ENCODE results near the gene ST6GALNAC2.

ST6GALNAC2 gene

GRCh38 chr17:76547642-76548202, 37.9 kb downstream of the ST6GALNAC2 start:
- H3K4me3 ChIP-seq (ENCODE audit: low read depth, low read length) = no peak overlapping the region

GRCh38 chr17:76547183-76547641, 38.4 kb downstream of the ST6GALNAC2 start:
- H3K4me3 ChIP-seq (ENCODE audit: low read depth, low read length) = no peak overlapping the region
- TF ChIP-seq, protein P1, sequence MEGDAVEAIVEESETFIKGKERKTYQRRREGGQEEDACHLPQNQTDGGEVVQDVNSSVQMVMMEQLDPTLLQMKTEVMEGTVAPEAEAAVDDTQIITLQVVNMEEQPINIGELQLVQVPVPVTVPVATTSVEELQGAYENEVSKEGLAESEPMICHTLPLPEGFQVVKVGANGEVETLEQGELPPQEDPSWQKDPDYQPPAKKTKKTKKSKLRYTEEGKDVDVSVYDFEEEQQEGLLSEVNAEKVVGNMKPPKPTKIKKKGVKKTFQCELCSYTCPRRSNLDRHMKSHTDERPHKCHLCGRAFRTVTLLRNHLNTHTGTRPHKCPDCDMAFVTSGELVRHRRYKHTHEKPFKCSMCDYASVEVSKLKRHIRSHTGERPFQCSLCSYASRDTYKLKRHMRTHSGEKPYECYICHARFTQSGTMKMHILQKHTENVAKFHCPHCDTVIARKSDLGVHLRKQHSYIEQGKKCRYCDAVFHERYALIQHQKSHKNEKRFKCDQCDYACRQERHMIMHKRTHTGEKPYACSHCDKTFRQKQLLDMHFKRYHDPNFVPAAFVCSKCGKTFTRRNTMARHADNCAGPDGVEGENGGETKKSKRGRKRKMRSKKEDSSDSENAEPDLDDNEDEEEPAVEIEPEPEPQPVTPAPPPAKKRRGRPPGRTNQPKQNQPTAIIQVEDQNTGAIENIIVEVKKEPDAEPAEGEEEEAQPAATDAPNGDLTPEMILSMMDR (IDR thresholded peaks at IDR 0.05; ENCODE audit: borderline replicate concordance, insufficient read depth, low read depth, low read length) = peak; percentile 73

More at GRCh38 chr17:76547642-76548202, 37.9 kb downstream of the ST6GALNAC2 start:
- TF ChIP-seq, protein P1 (IDR thresholded peaks at IDR 0.05; ENCODE audit: borderline replicate concordance, insufficient read depth, low read depth, low read length) = no peak

- no peak overlapping the region for H3K4me3 ChIP-seq (ENCODE audit: low read depth, low read length)
These were observed 39.0 kb downstream of the ST6GALNAC2 start for GRCh38 chr17:76546556-76547182.

DNA sequence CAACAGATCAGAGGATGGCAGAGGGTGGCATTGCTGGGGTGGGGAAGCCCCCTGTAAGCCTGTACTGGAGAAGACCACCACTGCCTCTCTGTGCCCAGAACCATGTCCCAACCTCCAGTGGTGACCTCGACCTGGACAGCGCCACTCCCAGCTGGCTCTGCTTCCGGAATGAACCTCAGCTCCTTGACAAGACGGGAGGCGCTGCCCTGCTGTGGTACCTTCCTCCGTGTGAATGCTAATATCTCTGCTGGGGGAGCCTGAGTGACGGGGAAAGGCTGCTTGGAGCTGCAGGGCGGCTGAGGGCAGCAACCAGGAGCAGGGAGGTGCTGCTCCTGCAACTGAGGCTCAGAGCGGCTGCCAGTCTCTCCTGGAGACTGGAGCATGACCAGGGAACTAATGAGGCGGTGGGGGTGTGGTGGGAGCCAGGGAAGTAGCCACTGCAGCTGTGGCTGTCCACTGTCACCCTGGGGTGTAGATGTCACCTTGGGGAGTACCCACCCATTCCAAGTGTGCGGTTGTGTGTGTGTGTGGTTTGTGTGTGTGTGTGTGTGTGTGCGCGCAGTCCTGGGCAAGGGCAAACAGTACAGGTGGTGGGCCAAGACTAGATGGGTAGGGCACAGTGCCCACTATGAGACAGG, 39.6 kb downstream of the ST6GALNAC2 start:
- no peak overlapping the region for H3K4me3 ChIP-seq (ENCODE audit: low read depth, low read length)
- TF ChIP-seq, protein P1 (IDR thresholded peaks at IDR 0.05; ENCODE audit: borderline replicate concordance, insufficient read depth, low read depth, low read length) = no peak

More at GRCh38 chr17:76546556-76547182, 39.0 kb downstream of the ST6GALNAC2 start:
- TF ChIP-seq, protein P1 (IDR thresholded peaks at IDR 0.05; ENCODE audit: borderline replicate concordance, insufficient read depth, low read depth, low read length) = no peak

DNA sequence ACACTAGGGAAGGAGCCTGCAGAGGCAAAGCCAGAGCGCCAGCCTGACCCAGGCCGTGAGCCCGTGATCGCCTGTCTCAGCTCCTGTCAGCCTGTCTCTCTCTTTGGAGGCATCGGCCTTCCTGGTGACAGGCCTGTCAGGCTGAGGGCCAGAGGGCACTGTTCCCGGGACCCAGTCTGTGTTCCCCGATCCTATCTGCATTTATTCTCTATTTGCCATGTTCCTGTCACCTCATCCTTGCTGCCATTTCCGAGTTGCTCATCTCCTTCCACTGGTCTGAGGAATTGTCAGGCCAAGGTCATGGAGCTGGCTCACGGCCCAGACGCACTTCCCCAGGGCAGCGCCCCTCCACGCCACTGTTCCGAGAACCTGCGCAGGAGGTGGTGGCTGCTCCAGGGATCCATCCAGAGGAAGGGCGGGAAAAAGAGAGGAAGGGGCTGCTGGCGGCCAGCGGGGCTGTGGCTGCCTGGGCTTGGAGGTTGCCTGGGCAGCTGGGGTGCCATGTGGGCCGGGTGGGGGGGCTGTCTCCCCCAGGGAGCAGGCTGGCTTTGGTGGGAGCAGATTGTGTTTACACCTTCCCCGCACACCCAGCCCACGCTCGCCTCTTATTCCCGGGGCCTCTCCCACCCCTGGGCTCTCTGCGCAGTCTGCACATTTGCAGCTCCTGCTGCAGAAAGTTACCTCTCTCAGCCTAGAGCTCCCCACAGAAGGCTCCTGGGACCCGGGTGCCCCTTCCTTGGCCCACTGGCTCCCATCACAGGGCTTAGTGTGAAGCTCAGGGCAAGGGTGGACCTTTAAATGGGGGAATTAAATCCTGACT, 40.9 kb downstream of the ST6GALNAC2 start:
- TF ChIP-seq, protein P1 (IDR thresholded peaks at IDR 0.05; ENCODE audit: borderline replicate concordance, insufficient read depth, low read depth, low read length) = no peak
- no peak overlapping the region for H3K4me3 ChIP-seq (ENCODE audit: low read depth, low read length)

GRCh38 chr17:76543826-76544545, 41.7 kb downstream of the ST6GALNAC2 start:
- TF ChIP-seq, protein P1 (IDR thresholded peaks at IDR 0.05; ENCODE audit: borderline replicate concordance, insufficient read depth, low read depth, low read length) = no peak
- H3K4me3 ChIP-seq (ENCODE audit: low read depth, low read length) = no peak overlapping the region
